CD14-positive monocyte (primary cell): Measurements from ENCODE around the gene MYO5C. TPM values are rescaled to one million over a fixed set of nuclear protein-coding genes. Genes with fewer than 3 reads are reported as not detected.

Source experiments
- DNase-seq, 3 donors: peaks; one replicate each; pipeline ENCODE4 v3.0.0-alpha.2; 2011 to 2022
- H2AFZ ChIP-seq: 2 replicates; pipeline ENCODE4 v1.6.0; 2012; ENCODE audit warnings: mild to moderate bottlenecking, low read depth, low read length, inconsistent platforms; ENCODE audit not compliant: insufficient read depth, poor library complexity, severe bottlenecking
- H3K27ac ChIP-seq, 2 donors: 1 replicate in 1 of 2; 2 replicates in 1 of 2; pipeline ENCODE4 v1.5.1; 2012 to 2013; ENCODE audit warnings: low read length in 2 of 2, control low read depth in 1 of 2, inconsistent platforms in 1 of 2, low read depth in 1 of 2, mild to moderate bottlenecking in 1 of 2
- H3K27me3 ChIP-seq, 2 donors: one replicate each; pipeline versions ENCODE4 v1.6.0 to v1.6.1; 2011 to 2013; ENCODE audit warnings: low read length in 2 of 2; ENCODE audit not compliant: control insufficient read depth in 2 of 2, insufficient read depth in 2 of 2
- H3K36me3 ChIP-seq, 2 donors: replicated peaks in 1 of 2; 1 replicate in 1 of 2; 2 replicates in 1 of 2; pipeline versions ENCODE4 v1.5.1 to v1.6.1; 2012 to 2013; ENCODE audit warnings: low read length in 2 of 2, control low read depth in 1 of 2, inconsistent platforms in 1 of 2, mild to moderate bottlenecking in 1 of 2; ENCODE audit not compliant: insufficient read depth in 2 of 2, control insufficient read depth in 1 of 2
- H3K4me1 ChIP-seq, 2 donors: 1 replicate in 1 of 2; 2 replicates in 1 of 2; pipeline versions ENCODE4 v1.5.1 to v1.6.1; 2012 to 2013; ENCODE audit warnings: low read length in 2 of 2, control low read depth in 1 of 2, inconsistent platforms in 1 of 2, mild to moderate bottlenecking in 1 of 2, moderate library complexity in 1 of 2; ENCODE audit not compliant: insufficient read depth in 2 of 2, control insufficient read depth in 1 of 2
- H3K4me2 ChIP-seq: replicated peaks from 2 replicates; pipeline ENCODE3; 2012; ENCODE audit warnings: low read length, moderate library complexity, mild to moderate bottlenecking; ENCODE audit not compliant: poor library complexity, severe bottlenecking; ENCODE audit errors: extremely low read depth
- H3K4me3 ChIP-seq, 3 experiments: fragments of 200-600 bp in 1 of 3; sonication (generic) in 1 of 3; replicated peaks in 1 of 3; 1 replicate in 2 of 3; 2 replicates in 1 of 3; pipeline ENCODE4 v1.5.1; 2011 to 2013; ENCODE audit warnings: low read length in 3 of 3, mild to moderate bottlenecking in 3 of 3, control low read depth in 2 of 3, low read depth in 2 of 3, inconsistent platforms in 1 of 3, moderate library complexity in 1 of 3
- H3K79me2 ChIP-seq: 2 replicates; pipeline ENCODE4 v1.6.0; 2012; ENCODE audit warnings: mild to moderate bottlenecking, control low read depth, inconsistent platforms, low read length, moderate library complexity; ENCODE audit not compliant: insufficient read depth
- H3K9ac ChIP-seq: 2 replicates; pipeline ENCODE4 v1.6.0; 2017; ENCODE audit warnings: low read length, mild to moderate bottlenecking; ENCODE audit not compliant: insufficient read depth, poor library complexity, severe bottlenecking
- H3K9me3 ChIP-seq, 2 donors: replicated peaks in 1 of 2; 1 replicate in 1 of 2; 2 replicates in 1 of 2; pipeline versions ENCODE4 v1.5.1 to v1.6.1; 2012 to 2013; ENCODE audit warnings: low read length in 2 of 2, control low read depth in 1 of 2; ENCODE audit not compliant: control insufficient read depth in 1 of 2, insufficient read depth in 1 of 2
- H4K20me1 ChIP-seq: 2 replicates; pipeline ENCODE4 v1.6.0; 2012; ENCODE audit warnings: mild to moderate bottlenecking, low read length, control low read depth, moderate library complexity; ENCODE audit not compliant: insufficient read depth
- H3K27ac Mint-ChIP-seq, 7 donors: one replicate each; pipeline ENCODE4 v1.8.0; 2020; ENCODE audit warnings: mild to moderate bottlenecking in 7 of 7, mixed read lengths in 7 of 7, moderate library complexity in 6 of 7, inconsistent platforms in 2 of 7
- H3K27me3 Mint-ChIP-seq, 3 donors: one replicate each; pipeline ENCODE4 v1.8.0; 2021 to 2022; ENCODE audit warnings: low read depth in 3 of 3, mild to moderate bottlenecking in 3 of 3, mixed read lengths in 3 of 3, moderate library complexity in 3 of 3, inconsistent platforms in 1 of 3
- H3K36me3 Mint-ChIP-seq, 2 donors: one replicate each; pipeline ENCODE4 v1.8.0; 2020; ENCODE audit warnings: mixed read lengths in 2 of 2, inconsistent platforms in 1 of 2, mild to moderate bottlenecking in 1 of 2
- H3K4me1 Mint-ChIP-seq: one replicate; pipeline ENCODE4 v1.8.0; 2020; ENCODE audit warnings: mild to moderate bottlenecking, mixed read lengths
- H3K4me3 Mint-ChIP-seq, 2 donors: one replicate each; pipeline ENCODE4 v1.8.0; 2020; ENCODE audit warnings: mild to moderate bottlenecking in 2 of 2, mixed read lengths in 2 of 2, moderate library complexity in 1 of 2
- H3K9me3 Mint-ChIP-seq, 7 donors: one replicate each; pipeline ENCODE4 v1.8.0; 2020 to 2022; ENCODE audit warnings: mixed read lengths in 7 of 7, mild to moderate bottlenecking in 6 of 7, moderate library complexity in 6 of 7, inconsistent platforms in 2 of 7
- WGBS: methylation state at CpG from one replicate; pipeline ENCODE4 v1.1.5; 2013; ENCODE audit warnings: missing lambda C conversion rate; ENCODE audit not compliant: insufficient coverage; 5-methylcytosine and 5-hydroxymethylcytosine counted together
- intact Hi-C, 2 donors: fragments of 100-400 bp; cut with micrococcal nuclease; formaldehyde crosslinking; loops; one replicate each; pipeline versions ENCODE4 v1.15.0 to v1.15.1; 2023
- polyA plus RNA-seq, 3 donors: library from polyadenylated mRNA; depleted of rRNA in 1 of 3; unstranded in 2 of 3; stranded (reverse) in 1 of 3; fragments of 300-500 nt in 2 of 3; fragments of >200 nt in 1 of 3; fragmentation: Illumina TruSeq in 2 of 3; gene quantifications; 1 replicate in 2 of 3; 2 replicates in 1 of 3; pipeline ENCODE4 v1.2.3, GENCODE V29; 2012 to 2021
- TF ChIP-seq, protein P1 (sequence below): fragments of 200-600 bp; IDR thresholded peaks from one replicate; pipeline ENCODE4 v1.8.0; 2022; ENCODE audit warnings: antibody characterized with exemption, mild to moderate bottlenecking

MYO5C gene
- polyA plus RNA-seq, 3 donors, result 0.20 TPM; not detected in 2

DNA sequence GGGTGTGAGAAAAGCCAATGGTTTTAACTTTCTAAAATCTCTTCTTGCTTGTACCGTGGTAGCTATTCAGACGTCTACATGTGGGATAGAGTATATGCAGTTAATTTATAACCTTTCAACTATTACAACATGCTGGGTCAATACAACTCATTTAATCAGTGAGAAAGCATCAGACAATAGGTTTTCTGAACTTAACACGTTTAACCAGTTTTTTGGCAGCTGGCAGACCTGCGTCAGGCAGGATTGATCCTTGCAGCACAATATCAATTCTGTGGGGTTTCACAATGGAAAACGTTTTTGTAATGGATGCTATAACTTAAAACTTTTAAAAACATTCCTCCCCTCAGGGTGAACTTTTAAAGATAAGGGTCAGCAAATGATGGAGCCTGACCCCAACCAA is 110.9 kb downstream of the MYO5C start:
- no peak for DNase-seq

DNA sequence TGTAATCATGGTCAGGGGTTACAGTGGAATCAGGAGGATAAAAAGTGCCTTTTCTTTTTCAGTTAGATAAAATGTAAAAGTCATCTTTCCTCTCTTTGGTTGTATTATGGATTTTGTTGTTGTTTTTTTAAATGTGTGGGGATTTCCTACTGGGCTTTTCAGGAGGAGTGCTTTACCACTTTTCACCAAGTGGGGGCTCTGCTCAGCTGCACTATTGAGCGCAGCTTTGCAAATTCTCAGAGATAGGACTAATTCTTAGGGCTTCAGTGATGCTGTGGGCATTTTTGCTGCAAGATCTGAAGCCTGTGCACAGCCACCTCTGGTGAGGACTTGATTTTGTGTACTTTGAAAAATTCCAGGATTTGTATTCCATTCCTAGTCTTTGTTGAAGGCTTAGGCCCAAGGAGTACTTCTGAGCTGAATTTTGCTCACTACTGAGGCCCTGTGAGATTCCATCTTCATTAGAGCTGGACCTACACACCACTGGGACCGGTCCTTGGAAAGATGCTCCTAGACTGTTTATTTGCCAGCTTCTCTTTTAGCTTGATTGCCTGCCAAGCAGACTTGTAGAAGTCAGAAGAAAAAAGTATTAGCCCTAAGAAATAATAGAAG is 111.9 kb downstream of the MYO5C start:
- Histone ChIP-seq H3K9ac (no peak overlapping the region), H3K4me2 (no peak overlapping the region), H3K79me2 (no peaks in the 10 kb centered on the region), H4K20me1 (no peaks in the 10 kb centered on the region), H3K36me3 (no peaks in the 10 kb centered on the region), H3K27me3 (peaks cover 9 to 20% of the 10 kb centered on the region in 2 donors), H3K4me1 (peaks cover 12 to 18% of the 10 kb centered on the region in 2 donors), H3K27ac (no peak overlapping the region), H3K4me3 (no peak overlapping the region), H3K9me3 (peaks cover 0 to 4% of the 10 kb centered on the region in 2 donors), H2AFZ (no peak overlapping the region)
- Mint-ChIP-seq H3K9me3 (peaks cover 0 to 6% (median 3%) of the 10 kb centered on the region in 7 donors), H3K27ac (no peak overlapping the region), H3K27me3 (peaks cover 17 to 27% (median 27%) of the 10 kb centered on the region in 3 donors), H3K4me3 (no peak overlapping the region), H3K36me3 (peaks cover 0 to 5% of the 10 kb centered on the region in 2 donors), H3K4me1 (peaks cover 15% of the 10 kb centered on the region)
- TF ChIP-seq, protein P1, sequence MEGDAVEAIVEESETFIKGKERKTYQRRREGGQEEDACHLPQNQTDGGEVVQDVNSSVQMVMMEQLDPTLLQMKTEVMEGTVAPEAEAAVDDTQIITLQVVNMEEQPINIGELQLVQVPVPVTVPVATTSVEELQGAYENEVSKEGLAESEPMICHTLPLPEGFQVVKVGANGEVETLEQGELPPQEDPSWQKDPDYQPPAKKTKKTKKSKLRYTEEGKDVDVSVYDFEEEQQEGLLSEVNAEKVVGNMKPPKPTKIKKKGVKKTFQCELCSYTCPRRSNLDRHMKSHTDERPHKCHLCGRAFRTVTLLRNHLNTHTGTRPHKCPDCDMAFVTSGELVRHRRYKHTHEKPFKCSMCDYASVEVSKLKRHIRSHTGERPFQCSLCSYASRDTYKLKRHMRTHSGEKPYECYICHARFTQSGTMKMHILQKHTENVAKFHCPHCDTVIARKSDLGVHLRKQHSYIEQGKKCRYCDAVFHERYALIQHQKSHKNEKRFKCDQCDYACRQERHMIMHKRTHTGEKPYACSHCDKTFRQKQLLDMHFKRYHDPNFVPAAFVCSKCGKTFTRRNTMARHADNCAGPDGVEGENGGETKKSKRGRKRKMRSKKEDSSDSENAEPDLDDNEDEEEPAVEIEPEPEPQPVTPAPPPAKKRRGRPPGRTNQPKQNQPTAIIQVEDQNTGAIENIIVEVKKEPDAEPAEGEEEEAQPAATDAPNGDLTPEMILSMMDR, result peak; percentile 63
- intact Hi-C loops, result no loop called here
- DNase-seq, result no peak
- 57% methylated on average over 1 of the region's 2 CpGs for WGBS

More for the DNA sequence above, 110.9 kb downstream of the MYO5C start:
- no peaks in the 10 kb centered on the region for H3K36me3 ChIP-seq
- intact Hi-C loops, result no loop called here
- H3K27ac Mint-ChIP-seq, result no peak overlapping the region
- peaks cover 0 to 6% (median 3%) of the 10 kb centered on the region in 7 donors for H3K9me3 Mint-ChIP-seq
- peaks cover 10% of the 10 kb centered on the region for H3K4me1 Mint-ChIP-seq
- H3K4me3 ChIP-seq, result no peak overlapping the region
- no peaks in the 10 kb centered on the region for H4K20me1 ChIP-seq
- peaks cover 14 to 23% (median 21%) of the 10 kb centered on the region in 3 donors for H3K27me3 Mint-ChIP-seq
- H3K4me2 ChIP-seq, result no peak overlapping the region
- peaks cover 8 to 11% of the 10 kb centered on the region in 2 donors for H3K4me1 ChIP-seq
- peaks cover 0 to 4% of the 10 kb centered on the region in 2 donors for H3K9me3 ChIP-seq
- no CpG with 5 or more reads among the region's 5 CpGs for whole genome bisulfite sequencing
- no peak overlapping the region for H3K4me3 Mint-ChIP-seq
- H2AFZ ChIP-seq, result no peak overlapping the region
- H3K9ac ChIP-seq, result no peak overlapping the region
- H3K27ac ChIP-seq, result no peak overlapping the region
- TF ChIP-seq, protein P1, result no peak
- H3K36me3 Mint-ChIP-seq, result peaks cover 0 to 4% of the 10 kb centered on the region in 2 donors
- H3K79me2 ChIP-seq, result no peaks in the 10 kb centered on the region
- H3K27me3 ChIP-seq, result peaks cover 9 to 16% of the 10 kb centered on the region in 2 donors
